Right ventricle myocardium inferior (tissue), 1 donor: ENCODE results near the gene MAPKAP1. TPM values are rescaled to one million over a fixed set of nuclear protein-coding genes. Genes with fewer than 3 reads are reported as not detected.
A peak's percentile ranks its signal among the peaks of the same experiment; 100 is the strongest.

Experiments
- ATAC-seq: fragments of 200-7000 bp; cut with Tn5 transposase; one replicate; pipeline ENCODE4 v1.9.1; 2020; ENCODE audit warnings: mild to moderate bottlenecking, moderate library complexity
- DNase-seq: peaks from one replicate; pipeline ENCODE4 v3.0.0; 2021; ENCODE audit errors: missing footprints
- intact Hi-C: fragments of 100-400 bp; cut with DNase I; formaldehyde crosslinking; loops from one replicate; pipeline ENCODE4 v1.11.0; 2022
- total RNA-seq: library from RNA; stranded (reverse); fragmentation: NEBNext Ultra II Directional; extraction: Animal tissue kit (Norgen Biotek cat#: 25700); gene quantifications from one replicate; pipeline ENCODE4 v1.2.1, GENCODE V29; 2021
- donor health status: DM: no; HTN: yes; CAD: no; lungs with severe emphysema.

MAPKAP1 gene
- total RNA-seq, 1 donor from 2014 or later: 122 TPM

DNA sequence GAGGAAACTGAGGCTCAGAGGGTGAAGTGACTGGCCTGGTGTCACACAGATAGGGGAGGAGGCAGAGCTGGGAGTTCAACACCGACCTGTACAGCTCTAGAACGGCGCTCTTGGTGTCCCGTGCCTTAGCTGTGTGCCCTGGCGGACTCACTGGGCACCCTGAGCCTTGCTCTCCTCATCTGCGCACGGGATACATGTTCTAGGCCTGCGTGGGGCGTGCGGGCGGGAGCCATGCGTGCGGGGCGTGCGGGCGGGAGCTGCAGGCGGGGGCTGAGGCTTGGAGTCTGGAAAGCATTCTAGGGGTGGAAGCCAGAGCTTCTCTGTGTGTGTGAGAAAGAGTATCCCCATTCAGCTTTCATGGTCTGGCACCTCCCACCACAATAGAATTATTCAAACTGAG lies 280.1 kb downstream of the MAPKAP1 start:
- DNase-seq (no peak), ATAC-seq (no peak)
- intact Hi-C loops: loop anchor here (5.0 kb wide), 1 partner anchor 205 kb away; no protein-coding TSS in a partner anchor

DNA sequence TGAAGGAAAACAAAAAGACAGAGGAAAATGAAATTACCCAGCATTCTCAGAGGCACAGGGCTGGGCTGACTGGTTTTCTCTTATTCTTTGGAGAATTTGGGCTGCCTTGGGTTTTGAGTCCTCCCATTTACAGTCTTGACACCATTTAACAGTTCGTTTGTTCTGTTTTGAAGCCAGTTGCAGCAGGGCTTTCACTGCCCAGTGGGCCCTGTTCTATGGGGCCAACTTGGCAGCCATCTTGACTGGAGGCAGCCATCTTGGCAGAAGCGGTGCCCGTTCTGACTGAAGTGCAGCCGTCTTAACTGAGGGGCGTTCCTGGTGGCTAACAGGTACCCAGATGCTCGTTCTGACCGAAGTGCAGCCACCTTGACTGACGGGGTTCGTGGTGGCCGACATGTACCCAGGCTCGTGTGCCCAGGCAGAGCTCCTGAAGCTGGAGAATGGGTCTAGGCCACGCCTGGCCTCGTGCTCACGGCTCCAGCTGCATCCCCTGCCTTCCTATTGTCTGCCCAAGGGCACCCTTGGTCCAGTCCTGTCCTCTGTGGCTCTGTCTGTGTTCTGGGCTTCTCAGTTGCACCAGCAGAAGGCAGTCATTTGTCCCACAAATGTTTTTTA lies 281.0 kb downstream of the MAPKAP1 start:
- intact Hi-C loops: loop anchor here (5.0 kb wide), 1 partner anchor 206 kb away; no protein-coding TSS in a partner anchor
- no peak for DNase-seq
- ATAC-seq: no peak

DNA sequence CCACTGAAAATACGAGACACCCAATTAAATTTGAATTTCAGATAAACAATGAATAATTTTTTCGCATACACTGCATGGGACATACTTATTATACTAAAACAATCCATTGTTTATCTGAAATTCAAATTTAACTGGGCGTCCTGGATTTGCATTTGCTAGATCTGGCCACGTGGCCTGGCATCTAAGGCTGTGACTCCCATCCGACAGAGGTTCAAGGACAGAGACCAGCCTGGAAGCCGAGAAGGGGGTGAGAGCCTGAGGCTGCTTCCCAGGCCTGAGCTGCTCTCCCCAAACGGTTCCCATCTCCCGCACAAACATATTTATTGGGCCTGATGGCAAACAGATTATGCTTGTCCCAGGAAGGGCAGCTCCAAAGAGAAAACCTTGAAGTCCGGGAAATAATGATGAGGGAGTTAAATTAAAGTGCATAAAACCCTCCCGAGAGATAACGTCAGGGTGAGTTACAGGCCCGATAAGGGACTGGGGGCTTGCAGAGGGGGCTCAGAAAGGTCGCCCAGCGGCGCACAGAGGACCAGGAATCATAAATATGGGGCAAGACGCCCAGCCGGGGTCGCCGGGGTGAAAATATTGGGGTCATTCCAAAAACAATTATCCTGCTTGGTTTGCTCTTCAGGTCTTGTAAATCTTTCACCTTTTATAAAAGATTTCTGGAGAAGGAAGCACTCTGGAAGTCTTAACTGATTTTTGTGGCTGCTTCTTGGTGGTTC lies 281.7 kb downstream of the MAPKAP1 start:
- DNase-seq (no peak), ATAC-seq (no peak)
- intact Hi-C loops: loop anchor here (5.0 kb wide), 1 partner anchor 207 kb away; no protein-coding TSS in a partner anchor

DNA sequence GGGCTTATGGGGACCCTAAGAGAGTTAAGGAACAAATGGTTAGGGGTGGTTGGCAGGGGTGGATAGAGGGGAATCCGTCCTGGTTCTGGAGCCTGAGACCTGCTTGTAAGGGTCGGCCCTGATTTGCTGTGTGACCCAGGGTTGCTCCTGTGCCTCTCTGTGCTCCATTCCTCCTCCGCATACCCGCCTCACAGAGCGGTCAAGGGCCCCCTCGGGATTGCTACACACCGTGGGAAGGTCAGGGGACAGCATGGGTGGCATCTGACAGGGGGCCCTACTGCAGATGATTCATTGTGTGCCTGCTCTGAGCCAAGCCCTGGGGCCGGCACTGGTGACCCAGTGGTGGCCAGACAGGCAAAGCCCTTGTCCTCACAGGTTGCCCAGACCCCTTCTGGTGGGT lies 283.0 kb downstream of the MAPKAP1 start:
- intact Hi-C loops: no loop called here
- no peak for ATAC-seq

DNA sequence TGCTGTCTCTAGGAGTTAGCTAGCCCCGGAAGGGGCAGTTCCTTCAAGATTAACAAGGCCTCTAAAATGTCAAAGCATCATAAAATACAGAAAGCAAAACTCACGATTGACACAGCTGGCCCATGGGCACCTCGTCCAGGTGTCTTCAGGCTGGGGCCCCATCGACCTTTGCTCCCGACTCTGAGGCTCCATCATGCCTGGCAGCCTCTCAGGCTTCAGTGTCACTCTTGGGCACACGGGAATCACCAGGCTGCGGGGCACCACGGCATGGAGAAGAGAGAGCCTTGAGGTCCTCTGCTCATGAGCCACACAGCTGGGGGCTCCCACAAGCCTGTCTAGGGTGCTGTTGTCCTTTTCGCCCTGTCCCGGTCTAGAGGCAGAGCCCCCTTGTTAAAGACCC lies 284.2 kb downstream of the MAPKAP1 start:
- no peak for DNase-seq
- intact Hi-C loops: no loop called here
- no peak for ATAC-seq

More for the DNA sequence above, 283.0 kb downstream of the MAPKAP1 start:
- DNase-seq: no peak

DNA sequence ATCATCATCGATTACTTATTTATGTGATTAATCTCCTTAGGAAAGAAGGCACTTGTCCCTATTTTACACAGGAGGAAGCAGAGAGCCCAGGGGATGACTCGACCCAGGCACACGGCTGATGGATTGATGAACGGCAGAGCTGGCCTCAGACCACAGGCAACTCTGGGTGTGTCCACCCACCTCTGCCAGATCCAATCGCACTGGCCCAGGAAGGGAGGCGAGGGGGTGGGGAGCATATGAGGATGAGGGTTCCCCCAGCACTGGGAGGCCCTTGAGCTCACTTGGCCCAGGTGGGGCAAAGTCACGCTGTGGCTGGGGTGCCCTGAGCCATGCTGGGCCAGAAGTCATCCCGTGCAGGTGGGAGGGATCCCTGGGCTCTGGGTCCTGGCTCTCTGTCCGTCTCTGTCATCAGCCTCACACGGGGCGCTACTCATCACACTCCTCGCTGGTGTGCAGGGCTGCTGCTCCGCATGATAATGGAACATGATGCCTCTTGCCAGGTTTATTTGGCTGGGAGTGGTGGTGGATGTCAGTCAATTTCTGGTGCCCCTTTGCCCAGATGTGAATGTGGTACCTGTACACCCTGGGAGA lies 285.3 kb downstream of the MAPKAP1 start:
- DNase-seq: no peak
- no peak for ATAC-seq
- intact Hi-C loops: no loop called here

DNA sequence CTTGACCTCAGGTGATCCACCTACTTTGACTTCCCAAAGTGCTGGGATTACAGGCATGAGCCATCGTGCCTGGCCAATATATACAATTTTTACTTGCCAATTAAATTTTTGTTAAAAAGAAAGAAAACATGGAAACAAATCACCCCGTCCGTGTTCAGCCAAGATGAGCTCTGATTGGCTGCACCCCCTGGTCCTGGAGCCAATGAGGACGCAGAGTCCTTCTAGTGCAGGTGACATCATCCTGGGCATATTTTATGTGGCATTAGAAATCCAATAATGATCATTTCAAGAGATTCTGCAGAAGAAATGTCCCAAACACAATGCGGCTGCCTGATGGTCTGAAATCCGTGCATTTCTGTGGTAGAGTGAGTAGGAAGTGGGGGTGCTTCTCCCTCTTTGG lies 285.8 kb downstream of the MAPKAP1 start:
- intact Hi-C loops: no loop called here
- DNase-seq: no peak
- ATAC-seq: no peak

DNA sequence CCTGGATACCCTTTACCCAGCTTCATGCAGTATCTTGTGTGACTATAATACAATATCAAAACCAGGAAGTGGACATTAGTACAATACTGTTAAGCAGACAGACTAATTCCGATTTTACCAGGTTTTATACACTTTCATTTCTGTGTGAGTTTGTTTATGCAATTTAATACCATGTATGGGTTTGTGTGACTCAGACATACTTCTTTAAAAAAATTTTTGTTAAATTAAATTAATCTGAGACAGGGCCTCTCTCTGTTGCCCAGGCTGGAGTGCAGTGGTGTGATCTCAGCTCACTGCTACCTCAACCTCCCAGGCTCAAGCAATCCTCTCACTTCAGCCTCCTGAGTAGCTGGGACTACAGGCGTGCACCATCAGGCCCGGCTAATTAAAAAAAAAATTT lies 288.6 kb downstream of the MAPKAP1 start:
- ATAC-seq (no peak), DNase-seq (no peak)
- intact Hi-C loops: no loop called here

DNA sequence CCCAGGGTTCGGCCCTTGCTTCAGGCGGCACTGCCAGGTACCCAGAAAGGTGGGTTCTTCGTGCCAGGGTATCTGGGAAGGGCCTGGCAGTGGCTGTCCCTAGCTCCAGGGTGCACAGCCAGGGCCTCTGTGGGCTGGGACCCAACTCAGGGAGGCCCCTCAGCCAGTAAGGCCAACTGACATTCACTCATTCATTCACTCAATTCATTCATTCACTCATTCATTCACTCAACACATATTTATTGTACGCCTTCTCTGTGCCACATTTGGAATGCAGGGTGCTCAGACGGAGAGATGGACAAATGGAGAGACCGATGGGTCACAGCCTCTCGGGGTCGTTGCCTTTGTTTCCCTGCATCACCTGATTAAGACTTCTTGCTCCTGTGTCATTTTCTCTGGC lies 290.5 kb downstream of the MAPKAP1 start:
- DNase-seq (no peak), ATAC-seq (no peak)
- intact Hi-C loops: no loop called here

DNA sequence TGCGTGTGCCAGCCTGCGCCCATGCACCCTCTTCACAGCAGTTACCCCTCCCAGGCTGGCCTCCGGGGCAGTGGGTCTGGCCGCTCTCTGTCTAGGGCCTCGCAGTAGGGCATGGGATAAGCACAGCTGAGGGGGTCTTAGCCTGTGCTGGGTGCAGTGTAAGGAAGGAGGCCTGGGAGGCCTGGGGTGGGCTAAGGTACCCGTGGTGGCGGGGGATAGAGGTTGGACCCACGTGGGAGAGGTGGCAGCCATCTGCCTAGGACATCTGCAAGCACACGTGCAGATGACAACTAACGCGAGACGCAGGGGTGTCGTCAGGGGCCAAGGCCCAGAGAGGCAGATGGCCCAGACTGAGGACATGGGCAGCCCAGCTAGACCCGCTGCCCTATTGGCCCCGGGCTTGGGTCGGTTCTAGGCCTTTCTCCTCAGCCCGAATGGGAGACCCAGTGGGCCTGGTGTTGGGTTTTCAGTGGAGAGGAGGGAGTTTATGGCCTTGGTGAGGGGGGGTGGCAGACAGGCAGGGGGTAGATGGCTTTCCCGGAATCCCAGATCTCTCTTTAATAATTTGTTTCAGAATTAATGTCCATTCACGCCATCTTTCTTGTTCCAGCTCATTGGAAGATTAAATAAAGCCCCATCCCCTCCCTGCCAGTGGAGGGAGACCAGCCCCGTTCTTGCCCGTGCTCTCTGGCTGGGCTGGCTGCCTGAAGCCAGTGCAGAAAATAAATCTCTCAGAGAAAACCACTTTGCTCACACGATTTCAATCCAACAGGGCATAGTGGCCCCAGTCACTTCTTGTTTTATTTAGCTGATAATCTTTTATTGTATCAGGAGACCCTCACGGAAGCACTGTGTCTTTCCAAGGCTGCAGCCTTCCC lies 291.2 kb downstream of the MAPKAP1 start:
- ATAC-seq (peak; percentile 18), DNase-seq (no peak)
- intact Hi-C loops: no loop called here

DNA sequence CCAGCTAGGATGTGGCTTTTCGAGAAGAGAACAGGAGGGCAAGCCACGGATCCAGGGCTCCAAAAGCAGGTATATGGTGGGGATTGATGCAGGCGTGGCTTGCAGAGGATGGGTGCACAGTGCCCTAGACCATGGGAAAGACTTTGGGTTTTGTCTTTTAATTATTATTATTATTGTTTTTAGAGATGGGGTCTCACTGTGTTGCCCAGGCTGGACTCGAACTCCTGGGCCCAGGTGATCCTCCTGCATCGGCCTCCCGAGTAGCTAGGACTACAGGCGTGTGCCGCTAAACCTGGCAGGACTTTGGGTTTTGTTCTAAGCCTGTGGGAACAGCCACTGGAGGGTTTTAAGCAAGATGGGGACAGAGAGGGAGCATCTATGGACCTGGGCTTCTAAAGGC lies 293.4 kb downstream of the MAPKAP1 start:
- no peak for ATAC-seq
- no peak for DNase-seq

DNA sequence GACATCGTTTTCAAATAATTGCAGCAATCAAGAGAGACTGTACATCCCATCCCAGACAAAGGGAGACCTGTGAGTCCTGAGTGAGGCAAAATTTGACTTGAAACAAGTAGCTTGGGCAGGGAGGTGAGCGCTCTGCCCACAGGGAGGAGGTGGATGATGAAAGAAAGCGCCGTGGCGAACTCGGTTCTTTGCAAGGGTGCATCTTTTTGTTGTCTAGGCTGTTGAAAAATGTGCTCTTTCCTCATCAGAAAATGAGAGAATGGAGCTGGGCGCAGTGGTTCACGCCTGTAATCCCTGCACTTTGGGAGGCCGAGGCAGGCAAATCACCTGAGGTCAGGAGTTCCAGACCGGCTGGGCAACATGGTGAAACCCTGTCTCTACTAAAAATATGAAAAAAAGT lies 294.8 kb downstream of the MAPKAP1 start:
- no peak for DNase-seq
- intact Hi-C loops: no loop called here
- ATAC-seq: no peak

More for the DNA sequence above, 293.4 kb downstream of the MAPKAP1 start:
- intact Hi-C loops: no loop called here

DNA sequence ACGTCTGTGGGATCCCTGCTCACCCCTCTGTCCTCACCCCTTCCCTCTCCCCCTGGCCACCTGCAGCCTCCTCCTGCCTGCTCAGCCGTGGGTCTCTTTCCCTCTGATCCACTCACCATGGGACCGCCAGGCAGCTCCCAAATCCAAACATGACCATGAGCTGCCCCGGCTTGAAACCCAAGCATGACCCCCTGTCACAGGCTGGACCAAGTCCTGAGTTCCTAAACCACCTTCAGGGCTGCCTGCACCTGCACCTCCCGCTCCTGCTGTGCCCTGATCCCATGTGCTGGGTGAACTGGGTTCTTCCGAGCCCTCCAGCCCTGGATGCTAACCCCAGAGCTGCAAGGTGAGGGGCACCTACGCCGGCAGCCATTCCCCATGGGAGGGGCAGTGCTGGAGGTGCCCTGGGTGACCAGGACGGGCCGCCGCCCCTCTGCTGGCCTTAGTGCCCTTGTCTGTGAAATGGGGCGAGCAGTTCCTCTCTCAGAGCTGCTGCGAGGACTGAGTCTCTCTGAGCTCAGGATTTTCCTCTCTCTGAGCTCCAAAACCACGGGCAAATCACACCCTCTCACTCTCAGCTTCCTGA lies 295.7 kb downstream of the MAPKAP1 start:
- intact Hi-C loops: no loop called here
- DNase-seq (no peak), ATAC-seq (no peak)

DNA sequence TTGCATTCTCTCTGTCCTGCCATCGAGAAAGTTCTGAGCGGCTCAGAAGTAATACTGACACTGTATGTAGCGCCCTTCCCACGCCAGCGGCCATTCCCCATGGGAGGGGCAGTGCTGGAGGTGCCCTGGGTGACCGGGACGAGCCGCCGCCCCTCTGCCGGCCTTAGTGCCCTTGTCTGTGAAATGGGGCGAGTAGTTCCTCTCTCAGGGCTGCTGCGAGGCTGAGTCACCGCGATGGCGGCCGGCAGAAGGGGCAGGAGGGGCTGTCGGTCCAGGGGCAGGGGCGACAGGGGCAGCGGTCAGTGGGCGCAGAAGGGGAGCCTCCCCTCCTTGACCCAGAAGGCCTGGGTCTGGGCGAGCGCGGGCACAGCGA lies 296.5 kb downstream of the MAPKAP1 start:
- DNase-seq: no peak
- no peak for ATAC-seq
- intact Hi-C loops: no loop called here

DNA sequence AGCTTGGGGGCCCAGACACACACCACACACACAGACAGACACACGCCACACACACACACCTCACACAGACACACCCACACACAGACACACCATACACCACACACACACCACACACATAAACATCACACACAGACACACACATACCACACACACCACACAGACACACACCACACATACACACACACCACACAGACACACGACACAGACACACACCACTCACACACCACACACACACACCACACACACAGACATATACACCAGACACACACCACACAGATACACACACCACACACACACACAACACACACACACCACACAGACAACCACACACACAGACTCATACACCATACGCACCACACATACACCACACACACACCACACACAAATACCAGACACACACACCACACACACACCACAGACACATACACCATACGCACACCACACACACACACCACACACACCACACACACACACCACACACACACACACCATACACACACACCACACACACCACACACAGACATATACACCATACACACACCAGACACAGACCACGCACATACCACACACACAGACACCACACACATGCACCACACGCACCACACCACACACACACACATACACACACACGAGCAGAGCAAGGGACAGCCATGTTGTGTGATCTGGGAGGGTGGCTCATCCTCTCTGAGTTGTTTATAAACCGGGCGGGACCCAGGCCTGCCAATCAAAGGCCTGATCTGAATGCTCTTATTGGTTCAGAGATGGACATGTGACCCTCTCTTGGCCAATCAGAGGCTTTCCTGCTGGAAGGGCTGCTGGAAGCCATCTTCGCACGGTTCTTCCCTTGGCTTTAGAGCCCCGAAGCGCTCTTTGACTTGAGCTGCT lies 297.1 kb downstream of the MAPKAP1 start:
- no peak for ATAC-seq
- intact Hi-C loops: loop anchor here (2.0 to 10.0 kb wide), 4 partner anchors 221 to 1085 kb away; partner anchors contain the start of gene PBX3
- DNase-seq: no peak

DNA sequence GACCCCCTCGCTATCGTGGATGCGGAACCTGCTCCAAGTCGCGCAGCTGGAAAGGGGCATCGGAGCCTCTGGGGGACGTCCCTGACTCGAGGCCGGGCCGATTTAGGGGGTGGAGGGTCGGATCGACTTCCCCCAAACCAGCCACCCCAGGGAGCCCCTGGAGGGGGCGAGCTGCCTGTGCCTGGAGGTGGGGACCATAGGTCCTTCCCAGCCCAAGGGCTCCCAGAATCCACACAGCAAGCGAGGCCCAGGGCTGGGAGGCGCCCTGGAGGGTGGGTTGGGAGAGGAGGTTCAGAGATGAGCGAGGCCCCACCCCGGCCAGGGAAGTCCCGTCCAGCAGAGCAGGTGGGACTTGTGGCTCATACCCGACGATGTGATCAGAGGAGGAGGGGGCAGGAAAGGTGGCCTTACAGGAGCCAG lies 297.8 kb downstream of the MAPKAP1 start:
- no peak for DNase-seq
- intact Hi-C loops: loop anchor here (2.0 to 10.0 kb wide), 4 partner anchors 222 to 1086 kb away; partner anchors contain the start of gene PBX3
- no peak for ATAC-seq

DNA sequence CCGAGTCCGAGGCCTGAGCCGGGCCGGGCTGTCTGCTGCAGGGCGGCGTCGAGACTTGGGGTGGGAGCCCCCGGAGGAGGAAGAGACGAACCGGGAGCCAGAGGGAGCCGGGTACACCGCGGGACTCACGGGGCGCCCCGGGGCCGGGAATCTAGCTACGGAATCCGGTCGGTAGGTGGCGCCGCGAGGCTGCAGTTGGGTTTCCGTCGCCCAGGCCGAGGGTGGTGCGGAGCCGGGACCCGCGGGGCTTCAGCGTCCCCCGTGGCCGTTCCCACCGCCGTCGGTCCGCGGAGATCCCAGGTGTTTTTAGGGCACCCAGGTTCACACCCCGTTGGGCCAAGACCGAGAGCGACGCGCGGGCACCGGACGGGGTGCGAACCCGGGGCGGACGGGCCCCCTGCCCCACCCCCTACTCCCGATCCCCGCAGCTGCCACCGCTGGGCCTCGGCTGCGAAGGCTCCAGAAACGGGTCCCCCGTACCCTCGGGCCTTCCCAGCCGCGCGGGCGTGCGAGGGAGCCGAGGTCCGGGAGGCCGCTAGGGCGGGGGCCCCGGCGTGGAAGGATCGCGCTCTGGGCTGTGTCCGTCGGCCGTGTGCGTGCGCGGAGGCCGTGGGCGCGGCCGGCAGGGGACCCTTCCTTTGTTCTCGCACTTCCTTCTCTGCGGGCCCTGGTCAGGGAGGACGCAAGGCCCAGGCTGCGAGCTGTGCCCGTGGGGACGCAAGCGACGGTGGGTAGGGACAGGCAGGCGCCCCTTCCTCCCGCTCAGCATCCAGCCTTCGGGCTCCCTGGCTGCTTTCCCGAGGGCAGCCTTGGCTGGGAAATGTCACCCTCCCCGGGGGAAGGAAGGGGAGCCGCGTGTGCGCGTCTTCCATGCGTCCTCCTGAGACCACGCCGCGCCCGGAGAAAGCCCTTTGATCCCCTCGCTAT lies 298.8 kb downstream of the MAPKAP1 start:
- ATAC-seq: peak; percentile 87
- peak; percentile 92 for DNase-seq
- intact Hi-C loops: loop anchor here (1.0 to 10.0 kb wide), 5 partner anchors 223 to 1087 kb away; partner anchors contain the start of gene PBX3
